GM12874 (cell line): ENCODE measurements around the gene URB1.

ENCODE experiments used
- CTCF ChIP-seq: IDR thresholded peaks from 2 replicates; pipeline ENCODE4 v1.5.1; 2011; ENCODE audit warnings: low read depth, mild to moderate bottlenecking, control low read depth, low read length, moderate library complexity; ENCODE audit not compliant: insufficient read depth

URB1 gene

GRCh38 chr21:32352526-32352925 lies 40.3 kb downstream of the URB1 start:
- TF ChIP-seq CTCF = no peak

GRCh38 chr21:32351428-32351827 lies 41.4 kb downstream of the URB1 start:
- no peak for TF ChIP-seq CTCF

- no peak for TF ChIP-seq CTCF
Measured at GRCh38 chr21:32350981-32351380, 41.8 kb downstream of the URB1 start.

GRCh38 chr21:32350211-32350980 lies 42.4 kb downstream of the URB1 start:
- no peak for TF ChIP-seq CTCF

- no peak for TF ChIP-seq CTCF
Measured at GRCh38 chr21:32349333-32349944, 43.4 kb downstream of the URB1 start.

GRCh38 chr21:32348604-32349332 lies 44.0 kb downstream of the URB1 start:
- no peak for TF ChIP-seq CTCF

- TF ChIP-seq CTCF = no peak
Measured at GRCh38 chr21:32347977-32348376, 44.8 kb downstream of the URB1 start.
